ENCODE data around the gene CPB2. TPM values are rescaled to one million over a fixed set of nuclear protein-coding genes. Genes with fewer than 3 reads are reported as not detected.

CPB2 gene
- total RNA-seq, 2 experiments from 2014 or later, result not detected

DNA sequence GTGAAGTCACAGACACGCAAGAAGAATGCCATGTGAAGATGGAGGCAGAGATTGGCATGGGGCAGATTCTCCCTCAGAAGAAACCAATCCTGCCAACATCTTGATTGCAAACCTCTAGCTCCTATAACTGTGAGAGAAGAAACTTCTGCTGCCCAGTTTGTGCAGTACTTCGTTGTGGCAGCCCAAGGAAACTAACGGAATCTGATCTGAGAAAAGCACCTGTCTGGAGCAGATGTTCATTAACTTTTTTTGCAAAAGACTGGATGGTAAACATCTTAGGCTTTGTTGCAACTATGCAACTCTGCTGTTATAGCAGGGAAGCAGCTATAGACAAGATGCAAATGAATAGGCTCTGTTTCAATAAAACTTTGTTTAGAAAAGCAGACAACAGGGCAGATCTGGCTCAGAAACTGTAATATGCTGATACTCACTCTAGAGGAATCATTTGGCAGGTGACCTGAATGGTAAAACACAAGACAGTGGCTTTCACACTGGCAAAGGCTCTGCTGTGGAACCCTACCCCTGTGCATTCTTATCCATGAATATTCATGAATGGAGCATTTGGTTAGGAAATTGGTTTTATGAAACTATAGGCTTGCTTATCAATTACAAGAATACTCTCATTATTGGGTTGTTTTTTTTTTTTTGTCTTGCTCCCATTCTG is 25.3 kb upstream of the CPB2 start:
- ChIA-PET CTCF (interaction anchor here (0.8 to 1.5 kb wide), 2 partner anchors 9 to 30 kb away, joined by 3 to 4 read pairs; no protein-coding TSS in a partner anchor), POLR2A (no interaction called here)

DNA sequence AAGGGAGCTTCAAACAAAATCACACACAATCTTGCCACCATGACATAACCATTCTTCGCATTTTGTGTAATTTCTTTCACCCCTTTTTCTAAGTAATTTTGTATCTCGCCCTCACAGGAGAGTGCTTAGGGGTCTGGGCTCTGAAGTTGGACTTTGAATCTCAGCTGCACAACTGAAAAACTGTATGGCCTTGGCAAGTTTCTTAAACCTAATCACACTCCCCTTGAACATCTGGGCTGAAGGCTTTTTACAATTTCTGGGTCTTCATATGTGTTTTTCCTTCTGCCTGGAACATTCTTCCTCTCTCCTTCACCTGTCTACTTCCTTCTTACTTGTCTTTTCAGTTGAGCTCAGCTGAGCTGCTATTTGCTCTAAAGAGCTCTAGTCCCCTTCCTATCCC is 24.3 kb upstream of the CPB2 start:
- CTCF ChIA-PET, result interaction anchor here (1.5 kb wide), 1 partner anchor 31 kb away, joined by 4 read pairs; no protein-coding TSS in a partner anchor
- POLR2A ChIA-PET, result no interaction called here

DNA sequence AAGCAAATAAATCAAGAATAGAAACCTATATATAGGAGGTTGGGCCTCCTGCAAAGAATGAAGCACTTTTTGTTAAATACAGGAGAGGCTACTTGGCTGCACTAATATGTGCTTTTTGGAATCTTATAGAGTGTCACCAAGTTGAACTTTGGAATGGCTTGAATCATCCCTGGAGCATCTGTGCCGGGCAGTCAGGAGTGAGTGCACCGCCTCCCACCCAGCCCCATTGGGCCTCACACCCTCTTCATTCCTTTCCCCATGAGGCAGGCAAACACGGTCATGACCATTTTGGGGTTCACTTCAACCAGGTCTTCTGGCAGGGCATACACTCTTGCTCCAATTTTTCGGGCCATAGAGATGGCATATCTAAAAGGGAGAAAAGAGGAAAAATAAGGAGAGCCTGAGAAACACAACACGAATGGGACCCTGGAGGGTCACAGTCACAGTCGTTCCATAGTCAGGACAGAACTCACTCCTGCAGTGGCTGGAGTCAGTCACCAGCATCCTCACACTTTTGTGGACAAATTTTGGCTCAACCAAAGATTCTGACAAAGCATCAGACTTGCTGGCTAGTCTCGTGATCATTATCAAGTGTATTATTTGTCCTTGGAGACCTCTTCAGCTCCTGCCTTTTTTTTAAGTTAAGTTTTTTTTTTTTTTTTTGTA is 22.7 kb upstream of the CPB2 start:
- CTCF ChIA-PET, result interaction anchor here (1.4 kb wide), 1 partner anchor 17 kb away, joined by 5 read pairs; no protein-coding TSS in a partner anchor
- POLR2A ChIA-PET, result interaction anchor here (1.1 kb wide), 1 partner anchor 55 kb away, joined by 5 read pairs; the partner anchor contains the start of gene LCP1

DNA sequence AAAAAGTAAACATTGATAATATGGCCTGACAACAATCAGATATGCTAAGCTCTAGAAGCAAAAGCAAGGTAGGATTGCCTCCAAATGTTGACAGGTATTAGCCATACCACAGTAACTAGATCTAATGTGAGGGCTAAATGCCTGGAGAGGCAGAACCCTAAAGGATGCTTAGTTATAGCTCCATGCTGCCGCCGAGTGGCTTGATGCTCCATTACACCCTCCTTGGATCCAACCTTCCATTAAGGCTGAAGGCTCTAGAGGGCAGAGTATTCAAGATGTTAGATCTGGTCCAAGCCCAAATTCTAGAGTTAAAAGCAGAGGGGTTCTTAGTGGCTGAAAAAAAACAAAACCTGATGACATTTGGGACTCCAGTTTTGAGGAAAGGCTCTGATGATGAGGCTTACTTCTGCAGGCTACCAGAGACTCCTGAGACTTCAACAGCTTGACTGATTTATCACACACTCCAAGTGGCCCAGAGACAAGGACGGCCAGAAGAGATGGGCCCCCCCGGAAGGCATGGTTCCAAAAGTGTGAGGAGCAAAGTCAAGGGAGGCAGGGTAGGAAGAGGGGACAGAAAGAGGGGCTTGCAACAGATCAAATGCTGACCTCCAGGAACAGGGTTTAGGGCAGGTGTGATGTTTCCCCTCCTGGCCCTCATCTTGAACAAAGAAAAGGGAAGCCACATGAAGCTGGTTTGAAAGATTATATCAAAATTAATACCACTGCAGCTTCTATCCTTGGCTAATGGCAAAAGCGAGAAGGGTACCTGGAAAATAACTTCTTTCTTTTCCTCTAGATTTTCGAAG is 21.9 kb upstream of the CPB2 start:
- POLR2A ChIA-PET, result interaction anchor here (1.1 kb wide), 1 partner anchor 55 kb away, joined by 5 read pairs; the partner anchor contains the start of gene LCP1
- CTCF ChIA-PET, result interaction anchor here (0.6 to 1.4 kb wide), 8 partner anchors 9 to 319 kb away, joined by 3 to 9 read pairs (median 3); no protein-coding TSS in a partner anchor

DNA sequence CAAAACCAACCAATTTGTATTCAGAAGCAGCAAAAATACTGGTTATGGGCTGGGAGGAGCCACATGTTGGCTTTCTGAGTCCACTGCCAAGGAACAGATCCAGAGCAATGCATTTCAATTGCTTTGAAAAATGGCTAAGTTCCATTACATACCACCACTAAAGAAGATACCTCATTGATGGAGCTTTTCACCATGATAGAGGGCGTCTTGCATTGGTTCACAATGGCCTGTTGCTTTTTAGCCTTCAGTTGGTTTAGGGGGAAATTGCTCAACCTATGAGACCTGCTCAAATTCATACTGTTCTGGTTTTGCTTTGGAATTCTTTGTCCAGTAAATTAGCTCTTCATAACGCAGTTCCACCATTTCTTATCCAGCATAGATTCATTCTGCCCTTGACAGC is 21.2 kb upstream of the CPB2 start:
- POLR2A ChIA-PET, result interaction anchor here (0.7 kb wide), 1 partner anchor 9 kb away, joined by 3 read pairs; no protein-coding TSS in a partner anchor
- CTCF ChIA-PET, result interaction anchor here (0.6 to 1.0 kb wide), 7 partner anchors 9 to 319 kb away, joined by 3 to 9 read pairs (median 3); no protein-coding TSS in a partner anchor

DNA sequence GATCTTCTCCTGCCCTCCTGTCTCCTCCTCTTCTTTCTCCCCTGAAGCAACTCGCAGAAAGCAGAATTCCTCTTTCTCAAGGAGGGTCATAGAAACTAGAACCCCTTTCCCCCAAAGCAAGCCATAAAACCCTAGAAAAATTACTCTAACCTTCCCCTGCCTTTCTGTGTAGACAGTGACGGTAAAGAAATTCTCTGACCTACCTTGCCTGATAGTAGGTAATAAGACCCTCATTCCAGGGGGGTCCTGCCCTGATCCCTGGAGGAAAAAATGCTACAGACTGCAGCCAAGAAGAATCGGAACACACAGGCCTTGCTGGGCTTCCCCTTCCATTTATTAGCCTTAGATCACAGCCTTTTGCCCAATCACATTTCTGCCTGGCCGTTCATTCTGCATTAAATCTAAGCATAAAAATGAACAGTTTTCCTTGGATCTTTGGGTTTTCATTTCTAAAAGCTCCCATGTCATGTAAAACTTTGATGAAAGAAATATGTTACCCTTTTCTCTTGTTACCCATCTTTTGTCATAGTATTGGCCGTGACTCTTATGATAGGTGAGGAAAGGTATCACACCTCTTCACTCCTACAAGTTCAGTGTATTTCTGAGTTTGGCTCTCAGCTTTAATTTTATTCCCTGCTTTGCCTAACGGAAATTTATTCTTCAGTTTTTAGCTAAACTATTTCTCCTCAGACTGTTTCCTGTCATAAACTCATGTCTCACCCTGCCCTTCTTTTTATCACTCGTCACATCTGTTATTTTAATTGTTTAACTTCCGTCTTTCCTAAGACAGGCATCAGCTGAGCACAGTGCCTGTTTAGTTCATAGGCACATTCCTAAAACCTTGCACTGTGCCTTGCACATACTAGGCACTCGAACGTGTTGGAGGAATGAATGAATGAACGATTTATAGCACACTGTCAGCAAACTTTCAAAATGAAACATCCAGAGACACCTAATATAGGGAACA is 20.4 kb upstream of the CPB2 start:
- POLR2A ChIA-PET, result interaction anchor here (0.7 kb wide), 1 partner anchor 10 kb away, joined by 3 read pairs; no protein-coding TSS in a partner anchor
- CTCF ChIA-PET, result interaction anchor here (0.6 to 1.0 kb wide), 2 partner anchors 16 to 23 kb away, joined by 4 read pairs; no protein-coding TSS in a partner anchor

DNA sequence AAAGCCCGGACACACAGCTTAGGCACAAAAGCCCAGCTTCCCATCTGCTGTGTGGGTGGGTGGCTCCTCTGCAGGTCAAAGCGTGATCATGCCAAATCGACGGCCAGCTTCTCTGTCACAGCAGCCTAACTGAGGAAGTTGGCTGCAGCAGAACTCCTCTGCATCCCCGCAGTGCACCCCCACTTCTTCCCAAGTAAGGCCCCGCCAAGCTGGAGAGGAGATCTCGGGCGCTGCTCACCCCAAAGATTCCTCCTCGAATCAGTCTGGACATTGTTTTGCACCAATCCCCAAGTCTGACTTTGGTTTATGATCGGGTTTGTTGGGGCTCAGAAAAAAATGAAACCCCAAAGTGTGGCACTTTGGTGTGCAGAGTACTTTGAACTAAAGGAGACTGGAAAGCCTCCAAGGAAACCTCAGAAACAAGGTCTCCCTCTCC is 19.7 kb upstream of the CPB2 start:
- CTCF ChIA-PET, result no interaction called here
- POLR2A ChIA-PET, result no interaction called here

DNA sequence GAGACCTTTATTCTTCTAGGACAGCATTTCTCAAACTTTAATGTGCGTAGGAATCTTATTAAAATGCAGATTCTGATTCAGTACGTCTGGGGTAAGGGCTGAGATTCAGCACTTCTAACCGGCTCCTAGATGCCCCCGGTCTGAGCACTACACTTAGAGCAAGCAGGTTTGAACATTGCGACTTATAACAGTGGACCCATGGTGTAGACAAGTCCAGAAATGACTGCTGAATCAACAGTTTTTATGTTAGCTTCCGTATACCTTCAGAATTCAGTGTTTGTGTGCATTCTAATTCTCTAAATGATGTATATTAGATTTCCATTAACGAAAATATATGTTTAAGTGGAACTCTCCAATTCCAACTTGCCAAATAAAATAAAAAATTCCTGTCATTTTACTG is 17.5 kb upstream of the CPB2 start:
- POLR2A ChIA-PET, result no interaction called here
- CTCF ChIA-PET, result no interaction called here

DNA sequence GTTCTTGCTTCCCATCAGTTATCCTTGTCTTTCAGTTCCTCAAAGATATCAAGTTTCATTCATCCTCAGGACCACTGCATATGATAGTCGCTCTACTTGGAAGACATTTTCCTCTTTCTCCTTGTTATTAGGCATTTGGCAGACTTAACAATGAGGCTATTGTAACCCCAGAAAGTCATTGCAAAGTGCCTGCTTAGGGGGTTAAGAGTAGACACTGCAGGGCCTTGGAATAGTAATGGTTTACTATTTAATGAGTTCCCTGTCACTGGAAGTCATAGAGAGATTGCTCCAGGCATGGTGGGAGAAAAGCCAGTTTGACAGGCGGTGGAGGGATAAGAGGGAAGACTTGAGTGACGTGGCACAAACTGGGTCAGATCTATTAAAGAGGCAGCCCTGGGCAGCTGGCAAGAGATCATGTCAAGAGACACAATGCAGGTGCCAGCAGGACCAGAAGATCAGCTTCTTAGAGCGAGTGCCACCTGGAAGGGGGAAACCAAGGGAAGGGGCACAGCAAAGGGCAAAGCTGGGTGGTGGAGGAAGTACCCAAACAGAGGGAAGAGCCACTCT is 16.8 kb upstream of the CPB2 start:
- ChIA-PET POLR2A (no interaction called here), CTCF (interaction anchor here (1.3 kb wide), 1 partner anchor 8 kb away, joined by 3 read pairs; no protein-coding TSS in a partner anchor)

DNA sequence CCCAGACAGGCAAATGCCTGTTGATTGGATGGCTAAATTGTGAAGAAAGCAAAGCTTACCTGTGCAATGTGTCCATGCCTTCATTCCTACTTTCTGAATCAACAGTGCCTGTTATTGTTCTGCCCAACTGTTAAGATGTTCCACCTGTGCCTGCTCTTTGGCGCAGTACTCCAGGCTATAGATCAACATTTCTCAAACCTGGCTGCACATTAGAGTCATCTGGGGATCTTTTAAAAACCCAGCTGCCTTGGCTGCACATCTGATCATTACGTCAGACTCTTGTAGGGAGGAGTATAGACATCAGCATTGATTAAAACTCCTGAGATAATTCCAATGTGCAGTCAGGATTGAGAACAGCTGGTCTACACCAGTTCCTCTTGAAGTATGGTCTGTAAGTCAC is 16.2 kb upstream of the CPB2 start:
- ChIA-PET CTCF (interaction anchor here (1.3 kb wide), 1 partner anchor 9 kb away, joined by 3 read pairs; no protein-coding TSS in a partner anchor), POLR2A (no interaction called here)

DNA sequence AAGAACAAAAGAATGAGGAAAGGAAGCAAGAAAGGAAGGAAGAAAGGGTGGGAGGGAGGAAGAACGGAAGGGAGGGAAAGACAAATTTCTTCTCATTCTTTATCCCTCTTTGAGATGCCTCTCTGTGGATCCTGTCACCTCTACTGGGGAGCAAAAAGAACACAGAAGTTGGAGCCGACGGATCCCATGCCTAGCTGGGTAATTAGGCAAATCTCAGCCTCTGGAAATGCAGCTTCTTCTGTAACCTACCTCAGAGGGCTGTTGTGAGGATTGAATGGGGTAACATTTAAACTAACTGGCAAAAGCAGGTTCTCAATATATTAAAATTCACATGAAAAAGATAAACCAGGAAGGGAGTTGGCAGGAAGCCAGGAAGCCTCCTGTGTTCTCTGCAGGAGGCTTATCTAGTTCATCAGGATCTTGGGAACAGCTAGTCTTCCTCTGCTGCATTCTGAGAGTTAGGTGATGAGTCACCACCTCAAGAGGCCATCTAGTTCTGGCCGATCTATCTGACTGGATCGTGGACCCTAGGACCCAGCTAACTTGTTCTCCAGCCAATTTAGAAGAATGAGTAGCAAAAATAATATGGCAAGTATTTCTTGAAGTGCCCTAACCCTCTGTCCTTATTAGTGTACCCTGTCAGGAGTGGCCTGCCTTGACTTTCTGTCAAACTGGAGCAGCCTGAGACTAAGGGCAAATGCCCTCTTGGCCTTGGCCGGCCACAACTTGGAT is 15.2 kb upstream of the CPB2 start:
- POLR2A ChIA-PET, result interaction anchor here (0.7 kb wide), 1 partner anchor 11 kb away, joined by 3 read pairs; no protein-coding TSS in a partner anchor
- CTCF ChIA-PET, result interaction anchor here (1.3 kb wide), 1 partner anchor 10 kb away, joined by 3 read pairs; no protein-coding TSS in a partner anchor

DNA sequence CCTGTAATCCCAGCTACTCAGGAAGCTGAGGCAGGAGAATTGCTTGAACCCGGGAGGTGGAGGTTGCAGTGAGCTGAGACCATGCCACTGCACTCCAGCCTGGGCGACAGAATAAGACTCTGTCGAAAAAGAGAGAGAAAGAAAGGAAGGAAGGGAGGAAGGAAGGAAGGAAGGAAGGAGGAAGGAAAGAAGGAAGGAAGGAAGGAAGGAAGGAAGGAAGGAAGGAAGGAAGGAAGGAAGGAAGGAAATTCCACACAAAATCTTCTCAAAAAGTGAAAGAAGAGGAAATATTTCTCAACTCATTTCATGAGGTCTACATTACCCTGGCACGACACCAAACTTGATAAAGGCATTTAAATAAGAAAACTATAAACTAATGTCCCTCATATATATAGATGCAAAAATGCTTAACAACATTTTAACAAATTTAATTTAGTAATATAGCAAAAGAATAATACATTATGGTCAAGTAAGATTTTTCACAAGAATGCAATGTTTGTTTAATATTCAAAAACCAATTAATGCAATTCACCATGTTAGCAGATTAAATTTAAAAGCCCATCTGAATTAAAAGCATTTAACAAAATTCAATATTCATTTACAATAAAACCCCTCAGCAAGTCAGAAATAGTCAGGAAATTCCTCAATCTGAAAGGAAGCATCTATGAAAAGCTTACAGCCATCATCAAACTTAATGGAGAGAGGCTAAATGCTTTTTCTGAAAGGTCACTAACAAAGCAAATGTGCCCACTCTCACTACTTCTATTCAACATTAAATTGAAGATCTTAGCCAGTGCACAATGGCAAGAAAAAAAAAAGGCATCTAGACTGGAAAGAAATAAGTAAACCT is 12.0 kb upstream of the CPB2 start:
- ChIA-PET POLR2A (no interaction called here), CTCF (interaction anchor here (0.7 kb wide), 1 partner anchor 87 kb away, joined by 3 read pairs; no protein-coding TSS in a partner anchor)

DNA sequence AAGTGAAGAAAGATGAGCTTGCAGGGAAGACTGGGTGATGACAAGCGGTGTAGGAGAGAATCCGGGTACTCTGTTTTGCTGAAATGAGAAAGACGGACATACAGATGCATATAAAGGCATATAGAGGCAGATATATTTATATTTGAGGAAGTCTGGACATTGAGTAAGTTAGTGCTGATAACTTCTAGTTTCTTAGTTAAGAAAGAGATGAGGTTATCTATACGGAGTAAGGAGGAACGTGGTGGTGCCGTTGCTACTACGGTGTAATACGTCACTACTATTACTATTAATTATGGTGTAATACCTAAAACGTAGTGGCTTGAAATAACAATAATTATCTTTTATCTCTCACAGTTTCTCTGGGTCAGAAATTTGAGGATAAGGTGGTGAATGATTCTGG is 9.8 kb upstream of the CPB2 start:
- ChIA-PET POLR2A (no interaction called here), CTCF (no interaction called here)

DNA sequence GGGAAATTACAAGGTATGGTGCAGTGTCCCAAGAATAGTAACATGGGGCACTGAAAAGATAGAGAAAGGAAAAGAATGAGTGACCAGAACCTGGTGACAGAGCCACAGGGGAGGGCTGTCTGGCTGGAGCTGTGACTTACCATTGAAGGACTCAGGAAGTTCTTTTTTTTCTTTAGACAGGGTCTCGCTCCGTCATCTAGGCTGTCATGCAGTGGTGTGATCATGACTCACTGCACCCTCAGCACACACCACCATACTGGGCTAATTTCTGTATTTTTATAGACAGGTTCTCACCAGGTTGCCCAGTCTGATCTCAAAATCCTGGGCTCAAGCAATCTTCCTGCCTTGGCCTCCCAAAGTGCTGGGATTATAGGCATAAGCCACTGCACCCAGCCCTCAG is 8.8 kb upstream of the CPB2 start:
- ChIA-PET CTCF (interaction anchor here (1.2 kb wide), 1 partner anchor 13 kb away, joined by 3 read pairs; no protein-coding TSS in a partner anchor), POLR2A (no interaction called here)

DNA sequence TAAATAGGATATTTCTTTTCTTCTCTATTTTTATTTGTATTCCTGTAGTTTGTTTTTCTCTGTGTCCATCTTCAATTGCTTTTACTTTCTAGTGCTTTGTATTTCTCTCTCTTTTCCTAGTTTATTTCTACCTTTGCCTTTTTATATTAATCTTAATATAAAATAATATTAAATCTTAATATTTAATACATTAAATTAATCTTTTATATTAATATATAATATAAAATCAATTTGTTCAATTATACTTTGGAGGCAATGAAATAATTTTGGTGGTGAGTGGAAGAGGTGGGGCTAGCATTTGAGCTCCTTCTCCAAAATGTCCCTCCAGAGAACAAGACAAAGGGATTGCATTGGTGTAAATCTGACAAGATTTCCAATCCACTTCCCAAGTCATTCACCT is 6.3 kb upstream of the CPB2 start:
- POLR2A ChIA-PET, result no interaction called here

DNA sequence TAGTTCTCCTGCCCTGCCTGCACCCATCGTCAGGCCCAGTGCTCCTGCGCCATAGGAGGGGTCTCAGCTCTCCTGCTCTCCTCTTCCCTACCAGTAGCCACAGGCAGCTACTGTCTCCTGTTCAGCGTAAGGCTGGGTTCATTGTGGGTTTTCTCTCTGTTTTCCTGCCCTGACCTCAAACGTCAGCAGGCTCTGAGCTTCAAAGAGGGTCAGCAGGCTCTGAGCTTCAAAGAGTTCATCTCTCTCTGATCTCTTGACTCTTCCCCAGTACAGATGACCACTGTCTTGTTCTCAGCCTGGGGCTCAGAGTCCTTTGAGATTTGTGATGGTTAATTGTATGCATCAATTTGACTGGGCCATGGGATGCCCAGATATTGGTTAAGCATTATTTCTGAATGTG is 4.6 kb upstream of the CPB2 start:
- CTCF ChIA-PET, result no interaction called here
- POLR2A ChIA-PET, result interaction anchor here (0.6 kb wide), 1 partner anchor 11 kb away, joined by 3 read pairs; no protein-coding TSS in a partner anchor

More for the DNA sequence above, 6.3 kb upstream of the CPB2 start:
- CTCF ChIA-PET, result no interaction called here
